ENCODE measurements around the gene EML1.

Gene EML1

GRCh38 chr14:99860219-99860618 is 67.0 kb downstream of the EML1 start:
- in situ Hi-C loops (cut with MboI; ENCODE audit: low sequenced_read_pairs) = no loop called here

DNA sequence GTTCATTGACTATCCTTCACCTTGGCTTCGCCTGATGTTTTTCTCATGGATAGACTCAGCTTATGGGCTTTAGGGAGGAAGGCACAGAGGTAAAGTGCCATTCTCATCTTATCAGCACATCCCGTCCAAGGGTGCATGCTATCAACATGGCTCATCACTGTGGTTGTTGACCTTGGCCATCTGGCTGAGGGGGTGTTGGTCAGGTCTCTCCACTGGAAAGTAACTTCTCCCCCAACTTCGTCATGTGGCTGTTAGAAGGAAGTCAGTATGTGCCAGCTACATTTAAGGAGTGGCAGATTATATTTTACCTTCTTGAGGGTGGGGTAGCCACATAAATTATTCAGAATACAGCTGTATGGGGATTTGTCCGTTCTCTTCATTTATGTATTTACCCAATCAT is 68.9 kb downstream of the EML1 start:
- in situ Hi-C loops (cut with MboI; ENCODE audit: low sequenced_read_pairs) = no loop called here

DNA sequence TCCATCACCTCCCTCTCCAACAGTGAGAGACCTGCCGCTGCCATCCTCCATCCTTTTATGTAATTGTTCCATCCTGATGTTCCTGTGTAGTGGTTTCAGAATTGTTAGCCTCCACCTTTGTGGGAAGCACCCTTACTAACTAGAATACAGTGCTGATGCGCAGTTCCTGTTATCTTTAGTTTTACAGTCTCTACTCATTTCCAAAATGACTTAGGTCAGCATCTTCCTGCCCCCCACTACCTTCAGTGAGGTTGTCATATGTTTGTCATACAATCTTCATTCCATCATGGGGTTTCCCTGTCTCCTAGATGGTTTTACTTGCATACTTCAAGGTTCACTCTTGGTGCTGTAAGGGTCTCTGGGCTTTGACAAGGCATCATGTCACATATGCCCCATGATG is 69.8 kb downstream of the EML1 start:
- in situ Hi-C loops (cut with MboI; ENCODE audit: low sequenced_read_pairs) = no loop called here

DNA sequence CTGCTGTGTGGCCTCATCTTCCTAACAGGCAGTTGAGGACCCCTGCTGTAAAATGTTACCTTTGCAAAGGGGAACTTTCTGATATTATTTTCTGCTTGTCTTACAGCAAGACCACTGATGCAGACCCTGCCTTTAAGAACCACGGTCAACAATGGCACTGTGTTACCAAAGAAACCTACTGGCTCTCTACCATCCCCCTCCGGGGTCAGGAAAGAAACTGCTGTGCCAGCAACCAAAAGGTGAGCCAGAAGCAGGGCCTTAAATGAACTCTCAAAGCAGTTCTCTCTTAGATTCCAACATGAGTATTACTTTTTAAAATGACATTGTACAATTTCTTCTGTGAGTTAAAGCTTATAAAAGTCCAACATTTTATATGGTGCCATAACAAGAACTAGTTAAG is 72.2 kb downstream of the EML1 start:
- in situ Hi-C loops (cut with MboI; ENCODE audit: low sequenced_read_pairs) = no loop called here

DNA sequence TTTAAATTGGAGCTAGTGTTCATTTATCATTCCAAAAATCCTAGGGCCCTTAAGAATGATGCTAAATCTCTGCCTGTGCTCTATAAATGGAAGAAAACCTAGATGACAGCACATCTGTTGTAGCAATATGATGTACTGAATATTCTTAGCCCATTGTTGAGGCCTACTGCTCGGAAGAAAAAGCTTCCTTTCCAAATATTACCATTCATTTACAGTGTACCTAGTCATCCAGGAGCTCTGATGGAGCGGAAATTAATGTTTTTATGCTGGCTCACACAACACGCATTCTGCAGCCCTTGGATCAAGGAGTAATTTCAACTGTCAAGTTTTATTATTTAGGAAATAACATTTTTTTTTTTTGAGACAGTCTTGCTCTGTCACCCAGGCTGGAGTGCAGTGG is 77.4 kb downstream of the EML1 start:
- in situ Hi-C loops (cut with MboI; ENCODE audit: low sequenced_read_pairs) = no loop called here

DNA sequence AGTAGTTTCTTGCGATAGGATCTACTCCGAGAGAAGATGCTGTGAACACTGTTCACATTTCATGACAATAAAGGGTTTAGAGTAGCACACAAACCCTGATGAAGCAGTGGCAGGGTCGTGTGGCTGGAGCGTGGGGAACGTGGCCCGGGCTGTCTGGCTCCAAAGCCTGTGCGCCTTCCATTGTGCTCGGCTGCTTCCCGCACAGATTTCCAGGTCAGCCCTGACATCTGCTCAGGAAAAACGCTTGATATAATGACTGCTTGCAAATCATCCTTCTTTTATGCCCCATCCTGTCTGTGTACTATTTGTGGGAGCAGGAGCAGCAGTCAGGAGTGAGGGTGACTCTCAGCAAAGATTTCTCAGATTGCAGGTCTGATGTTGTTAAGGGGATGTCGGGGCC is 78.6 kb downstream of the EML1 start:
- in situ Hi-C loops (cut with MboI; ENCODE audit: low sequenced_read_pairs) = no loop called here

DNA sequence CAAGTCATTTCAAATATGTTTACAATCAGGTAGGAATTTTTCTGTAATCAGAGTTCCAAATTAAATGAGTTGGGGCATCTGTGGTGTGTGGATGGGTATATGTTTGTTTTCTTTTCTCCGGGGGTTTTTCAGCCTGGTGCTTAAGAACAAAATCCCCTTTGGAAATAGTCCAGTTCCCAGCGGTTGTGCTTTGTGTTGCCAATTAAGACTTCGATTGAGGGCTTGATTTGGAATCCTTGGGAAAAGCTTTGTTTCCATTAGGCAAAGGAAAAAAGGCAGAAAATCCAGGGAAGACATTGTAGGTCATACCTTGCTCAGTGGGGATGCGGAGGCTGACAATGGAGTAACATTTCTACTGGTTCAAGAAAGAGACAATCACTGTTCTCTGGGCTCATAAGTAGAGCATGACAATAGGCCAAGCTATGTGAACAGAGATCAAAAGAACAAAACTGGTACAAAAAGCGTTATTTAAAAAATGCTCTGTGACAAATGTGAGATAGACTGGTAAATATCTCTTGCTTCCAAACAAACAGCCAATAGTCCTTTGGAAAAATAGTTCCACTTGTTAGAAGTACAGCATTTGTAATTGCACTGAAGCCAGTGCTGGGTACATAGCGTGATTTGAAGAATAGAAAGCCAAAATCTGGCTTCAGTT is 79.7 kb downstream of the EML1 start:
- in situ Hi-C loops (cut with MboI; ENCODE audit: low sequenced_read_pairs) = no loop called here

DNA sequence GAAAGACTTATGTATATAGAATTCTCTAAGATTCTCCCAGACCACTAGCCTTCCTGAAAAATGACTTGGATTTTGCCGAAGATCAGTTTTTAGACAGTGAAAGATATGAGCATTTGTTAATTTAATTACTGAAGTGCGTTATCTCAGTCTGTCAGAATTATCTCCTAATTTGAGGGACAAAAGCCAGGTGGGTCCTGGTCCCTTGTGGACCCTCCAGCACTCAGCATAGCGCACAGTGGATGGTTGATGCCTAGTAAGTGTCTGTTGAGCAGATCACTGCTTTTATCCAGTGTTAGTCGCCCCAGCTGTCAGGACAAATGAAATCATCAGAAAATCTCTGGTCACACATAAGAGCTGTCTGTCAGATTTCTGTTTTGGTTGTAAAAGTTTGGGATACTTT is 80.4 kb downstream of the EML1 start:
- in situ Hi-C loops (cut with MboI; ENCODE audit: low sequenced_read_pairs) = no loop called here

- in situ Hi-C loops (cut with MboI; ENCODE audit: low sequenced_read_pairs) = no loop called here
Measured at GRCh38 chr14:99874306-99874705, 81.1 kb downstream of the EML1 start.

GRCh38 chr14:99875421-99875820 is 82.2 kb downstream of the EML1 start:
- in situ Hi-C loops (cut with MboI; ENCODE audit: low sequenced_read_pairs) = no loop called here

DNA sequence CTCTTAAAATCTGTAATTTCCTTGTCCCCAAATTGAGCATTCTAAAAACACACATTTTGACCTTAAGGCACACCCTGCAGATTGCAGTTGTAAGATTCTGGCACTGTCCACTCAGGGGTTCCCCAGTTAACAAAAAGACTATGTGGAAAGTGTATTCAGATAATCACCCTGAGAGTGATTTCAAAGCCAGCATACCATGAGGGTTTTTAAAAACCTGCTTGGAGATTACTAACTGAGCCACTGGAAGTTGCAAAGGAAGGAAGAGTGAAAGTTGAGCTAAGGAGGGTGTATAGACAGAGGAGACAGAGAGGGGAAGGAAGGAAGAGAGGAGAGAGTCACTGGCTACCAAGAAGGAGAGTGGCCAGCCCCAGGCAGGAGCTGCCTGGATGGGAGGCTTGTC is 82.6 kb downstream of the EML1 start:
- in situ Hi-C loops (cut with MboI; ENCODE audit: low sequenced_read_pairs) = no loop called here

DNA sequence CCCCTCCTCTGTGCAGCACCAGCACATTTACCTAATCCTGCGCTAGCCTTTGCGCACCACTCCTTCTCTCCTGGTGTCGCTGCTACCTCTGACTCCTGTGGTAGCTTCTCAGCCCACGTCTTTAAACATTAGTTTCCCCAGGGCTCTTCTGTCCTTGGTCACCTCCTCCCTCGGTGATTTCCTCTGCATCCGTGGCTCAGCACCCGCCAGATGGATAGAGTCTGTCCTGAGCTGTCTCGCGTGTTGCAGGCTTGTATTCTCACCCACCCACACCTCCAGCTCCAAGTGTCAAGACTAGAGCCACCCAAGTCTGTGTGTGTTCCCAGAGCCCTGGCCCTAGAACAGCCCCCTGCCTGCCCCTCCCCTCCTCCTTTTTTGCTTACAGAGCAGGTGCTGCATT is 83.2 kb downstream of the EML1 start:
- in situ Hi-C loops (cut with MboI; ENCODE audit: low sequenced_read_pairs) = no loop called here

DNA sequence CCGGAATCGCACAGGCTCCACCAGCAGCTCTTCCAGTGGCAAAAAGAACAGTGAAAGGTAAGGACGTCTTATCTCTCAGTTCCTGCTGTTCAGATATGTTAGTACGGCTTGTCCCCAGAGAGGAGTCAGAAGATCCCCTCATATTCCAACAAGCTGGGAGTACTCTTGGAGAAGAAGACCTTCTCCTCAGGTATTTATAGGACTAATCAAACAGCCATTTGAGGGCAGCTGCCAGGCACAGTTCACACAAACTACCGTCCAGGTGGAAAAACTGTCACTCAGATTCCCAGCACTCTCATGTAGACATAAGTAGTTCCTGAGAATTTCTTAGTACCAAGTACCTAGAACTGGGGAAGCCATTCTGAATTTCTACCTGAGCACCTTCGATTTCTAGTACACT is 85.3 kb downstream of the EML1 start:
- in situ Hi-C loops (cut with MboI; ENCODE audit: low sequenced_read_pairs) = no loop called here

GRCh38 chr14:99879401-99880295 is 86.4 kb downstream of the EML1 start:
- in situ Hi-C loops (cut with MboI; ENCODE audit: low sequenced_read_pairs) = no loop called here

DNA sequence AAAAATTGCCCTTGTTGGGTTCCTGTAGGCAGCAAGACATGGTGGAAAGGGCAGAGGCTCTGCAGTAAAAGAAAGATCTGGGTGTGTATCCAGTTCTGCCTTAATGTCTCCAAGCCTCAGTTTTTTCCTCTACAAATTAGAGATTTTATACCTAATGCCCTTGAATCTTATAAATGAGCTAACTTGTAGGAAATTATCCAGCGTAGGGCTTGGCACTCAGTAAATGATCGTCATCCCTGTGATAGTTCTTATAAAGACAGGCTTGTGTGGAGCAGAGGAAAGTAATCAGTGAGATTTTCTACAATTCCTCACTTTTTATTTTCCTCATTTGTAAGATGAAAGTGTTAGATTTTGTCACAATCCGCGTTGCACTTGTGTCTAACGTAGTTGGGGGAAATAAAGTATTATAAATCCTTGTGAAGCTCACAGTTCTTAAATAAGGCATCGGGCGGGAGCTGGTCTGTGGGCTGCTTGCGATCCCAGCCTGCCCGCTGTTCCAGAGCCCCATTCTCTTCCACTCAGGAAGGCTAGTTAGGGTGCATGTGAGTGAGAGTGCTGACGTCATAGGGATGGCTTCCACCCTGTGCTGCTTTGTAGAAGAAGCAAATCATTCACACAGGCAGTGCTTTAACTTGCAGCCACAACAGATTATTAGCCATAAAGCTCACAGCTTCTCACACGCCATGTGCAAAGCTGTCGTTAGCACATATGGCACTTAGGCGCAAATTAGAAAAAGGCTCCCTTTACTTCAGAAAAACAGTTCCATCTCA is 87.6 kb downstream of the EML1 start:
- in situ Hi-C loops (cut with MboI; ENCODE audit: low sequenced_read_pairs) = no loop called here

DNA sequence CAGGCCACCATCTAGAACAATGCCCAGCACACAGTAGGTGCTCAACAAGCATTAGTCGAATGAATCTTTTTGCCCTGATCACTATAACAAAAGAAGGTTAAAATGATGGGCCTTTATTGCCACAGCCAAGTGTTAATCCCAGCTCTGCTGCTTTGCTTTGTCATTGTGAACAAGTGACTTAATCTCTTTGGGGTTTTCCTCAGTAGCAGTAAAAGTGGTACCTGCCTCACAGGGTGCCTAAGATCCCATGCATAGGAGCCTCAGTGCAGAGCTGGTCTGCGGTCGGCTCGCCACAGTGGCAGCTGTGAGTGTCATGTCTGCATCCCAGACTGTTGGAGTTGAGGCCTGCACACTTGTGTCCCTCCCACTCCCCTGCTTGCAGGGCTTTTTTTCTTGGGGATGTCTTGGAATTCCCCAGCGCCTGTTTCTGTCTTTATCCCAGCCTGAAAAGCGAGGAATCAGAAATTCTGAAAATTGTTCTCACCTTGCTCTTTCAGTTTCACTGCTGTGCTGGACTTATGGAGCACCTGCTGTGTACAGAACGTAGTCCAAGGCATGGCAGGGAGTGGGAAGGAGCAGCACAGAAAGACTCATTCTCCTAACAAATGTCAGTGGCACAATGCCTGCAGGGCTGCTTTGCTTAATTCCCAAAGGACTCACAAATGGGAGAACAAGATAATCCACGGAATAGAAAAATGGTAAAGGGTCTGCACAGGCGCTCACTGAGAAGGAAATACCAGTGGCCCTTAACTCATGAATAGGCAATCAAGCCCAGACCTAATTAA is 90.8 kb downstream of the EML1 start:
- in situ Hi-C loops (cut with MboI; ENCODE audit: low sequenced_read_pairs) = no loop called here

GRCh38 chr14:99884834-99885648 is 91.8 kb downstream of the EML1 start:
- in situ Hi-C loops (cut with MboI; ENCODE audit: low sequenced_read_pairs) = no loop called here

- in situ Hi-C loops (cut with MboI; ENCODE audit: low sequenced_read_pairs) = no loop called here
Measured at GRCh38 chr14:99885649-99885958, 92.4 kb downstream of the EML1 start.

GRCh38 chr14:99887407-99887806 is 94.2 kb downstream of the EML1 start:
- in situ Hi-C loops (cut with MboI; ENCODE audit: low sequenced_read_pairs) = no loop called here

DNA sequence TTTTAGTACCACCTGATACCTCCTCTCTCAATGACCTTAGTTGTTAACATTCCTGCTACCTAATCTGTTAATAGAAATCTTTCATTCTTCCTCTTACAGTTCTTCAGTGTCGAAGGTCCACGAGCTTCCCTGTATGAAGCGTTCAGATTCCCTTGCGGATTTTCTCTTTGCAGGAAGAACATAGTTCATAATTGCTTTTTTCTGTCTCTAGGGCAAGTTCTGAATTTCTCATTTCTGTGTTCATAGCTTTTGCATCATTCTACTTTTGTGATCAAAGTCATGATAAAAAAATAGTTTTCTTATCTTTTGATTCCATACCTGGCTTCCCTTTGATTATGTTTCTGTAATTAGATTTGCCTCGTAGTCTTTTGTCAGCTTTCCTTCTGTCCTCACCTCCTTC is 94.9 kb downstream of the EML1 start:
- in situ Hi-C loops (cut with MboI; ENCODE audit: low sequenced_read_pairs) = no loop called here

All from HL-60/S4 (cell line).